HL-60/S4 treated with phorbol 12-myristate 13-acetate at 8.2 ng/mL for 4 days and 3 days (cell line): ENCODE results near the gene TSNAXIP1.
"Not testable (repeated sequence)": the region's sequence is repeated elsewhere in the genome, so short reads cannot be mapped to it uniquely, and the experiment has no call there.

Source experiments
- in situ Hi-C: fragments of 300-500 bp; cut with MboI; formaldehyde crosslinking; loops from 2 replicates; pipeline ENCODE4 v1.15.0; 2022; ENCODE audit warnings: low sequenced_read_pairs

TSNAXIP1 gene

DNA sequence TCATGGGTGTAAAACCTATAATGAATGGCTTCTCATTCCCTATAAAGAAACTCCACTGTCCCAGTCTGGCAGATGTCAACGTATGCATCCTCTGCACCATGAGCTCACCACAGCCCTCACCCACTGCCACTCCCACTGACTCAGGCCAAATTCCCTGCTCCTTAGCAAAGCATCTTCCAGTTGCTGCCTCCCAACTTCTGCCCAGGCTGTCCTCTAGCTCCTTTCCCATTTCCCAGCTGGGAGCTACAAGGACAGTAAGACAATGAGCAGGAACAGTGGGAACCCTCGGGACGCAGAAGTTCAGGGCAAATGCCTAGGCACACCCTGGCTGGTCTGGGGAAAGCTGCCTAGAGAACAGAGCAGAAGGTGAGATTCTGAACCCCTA, 26.3 kb downstream of the TSNAXIP1 start:
- in situ Hi-C loops, result no loop called here

DNA sequence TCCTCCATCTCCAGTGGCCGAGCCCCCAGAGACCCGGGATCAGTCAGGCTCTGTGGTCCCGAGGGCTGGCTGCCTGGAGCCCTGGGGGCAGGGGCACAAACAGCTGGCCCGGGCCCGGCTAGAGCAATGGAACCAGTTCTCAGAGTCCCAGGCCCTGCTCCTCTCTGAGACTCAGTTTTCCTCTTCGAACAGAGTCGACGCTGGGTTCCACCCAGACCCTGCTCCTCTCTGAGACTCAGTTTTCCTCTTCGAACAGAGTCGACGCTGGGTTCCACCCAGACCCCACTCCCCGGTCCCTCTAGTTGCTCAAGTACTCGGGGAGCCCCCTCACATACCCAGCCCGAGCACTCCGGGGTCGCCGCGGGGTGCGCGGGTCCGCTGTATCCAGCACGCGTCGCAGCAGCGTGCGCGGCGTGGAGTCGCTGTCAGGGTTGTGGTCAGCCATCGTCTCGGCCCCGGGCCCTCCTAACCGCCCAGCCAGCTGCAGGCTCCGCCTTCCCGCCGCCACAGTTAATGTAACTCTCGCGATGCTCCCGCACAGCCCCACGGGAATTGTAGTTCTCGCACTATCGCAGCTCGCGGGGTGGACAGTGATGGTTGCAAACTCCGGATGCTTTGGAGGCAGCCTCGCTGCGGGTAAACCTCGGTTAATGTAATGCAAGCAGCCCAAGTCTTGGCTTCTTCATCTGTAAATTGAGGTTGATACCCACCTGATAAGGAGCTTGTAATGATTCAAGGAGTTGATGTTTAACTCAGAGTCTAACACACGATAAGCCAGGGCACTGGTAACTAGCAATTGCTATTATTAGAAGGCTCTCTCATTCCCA, 26.9 kb downstream of the TSNAXIP1 start:
- in situ Hi-C loops, result no loop called here

DNA sequence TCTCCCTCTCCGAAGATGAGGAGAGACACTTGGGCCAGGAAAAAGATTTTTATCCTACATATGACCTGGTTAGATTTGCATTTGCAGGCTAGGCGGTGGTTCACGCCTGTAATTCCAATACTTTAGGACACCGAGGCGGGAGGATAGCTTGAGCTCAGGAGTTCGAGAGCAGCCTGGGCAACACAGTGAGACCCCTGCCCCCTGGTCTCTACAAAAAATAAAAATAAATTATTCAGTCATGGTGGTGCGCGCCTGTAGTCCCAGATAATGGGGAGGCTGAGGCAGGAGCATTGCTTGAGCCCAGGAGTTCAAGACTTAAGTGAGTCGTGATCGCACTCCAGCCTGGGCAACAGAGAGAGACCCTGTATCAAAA, 27.5 kb downstream of the TSNAXIP1 start:
- in situ Hi-C loops, result no loop called here

DNA sequence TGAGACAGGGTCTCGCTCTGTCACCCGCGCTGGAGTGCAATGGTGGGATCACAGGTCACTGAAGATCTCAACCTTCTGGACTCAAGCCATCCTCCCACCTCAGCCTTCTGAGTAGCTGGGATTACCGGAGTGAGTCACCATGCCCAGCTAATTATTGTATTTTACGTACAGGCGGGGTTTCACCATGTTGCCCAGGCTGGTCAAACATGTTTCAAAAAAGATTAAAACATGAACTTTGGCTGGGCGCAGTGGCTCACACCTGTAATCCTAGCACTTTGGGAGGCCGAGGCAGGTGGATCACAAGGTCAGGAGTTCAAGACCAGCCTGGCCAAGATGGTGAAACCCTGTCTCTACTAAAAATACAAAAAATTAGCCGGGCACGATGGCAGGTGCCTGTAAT, 30.5 kb downstream of the TSNAXIP1 start:
- in situ Hi-C loops, result not testable (repeated sequence)

DNA sequence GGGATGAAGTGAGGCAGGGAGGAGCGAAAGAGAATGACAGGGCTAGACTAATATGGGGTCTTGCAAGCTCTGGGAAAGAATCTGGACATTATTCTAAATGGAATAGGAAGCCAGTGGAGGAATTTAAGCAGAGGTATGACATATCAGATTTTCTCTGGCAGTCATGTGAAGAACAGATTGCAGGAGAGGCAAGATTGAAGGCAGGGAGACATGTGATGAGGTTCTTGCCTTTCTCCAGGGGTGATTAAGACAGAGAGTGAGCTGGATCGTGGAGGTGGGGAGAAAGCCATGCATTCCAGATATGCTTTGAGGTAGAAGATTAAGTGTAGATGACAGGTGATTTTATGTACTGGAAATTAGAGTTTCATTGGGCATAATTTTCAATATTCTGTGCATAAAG, 31.1 kb downstream of the TSNAXIP1 start:
- in situ Hi-C loops, result no loop called here

DNA sequence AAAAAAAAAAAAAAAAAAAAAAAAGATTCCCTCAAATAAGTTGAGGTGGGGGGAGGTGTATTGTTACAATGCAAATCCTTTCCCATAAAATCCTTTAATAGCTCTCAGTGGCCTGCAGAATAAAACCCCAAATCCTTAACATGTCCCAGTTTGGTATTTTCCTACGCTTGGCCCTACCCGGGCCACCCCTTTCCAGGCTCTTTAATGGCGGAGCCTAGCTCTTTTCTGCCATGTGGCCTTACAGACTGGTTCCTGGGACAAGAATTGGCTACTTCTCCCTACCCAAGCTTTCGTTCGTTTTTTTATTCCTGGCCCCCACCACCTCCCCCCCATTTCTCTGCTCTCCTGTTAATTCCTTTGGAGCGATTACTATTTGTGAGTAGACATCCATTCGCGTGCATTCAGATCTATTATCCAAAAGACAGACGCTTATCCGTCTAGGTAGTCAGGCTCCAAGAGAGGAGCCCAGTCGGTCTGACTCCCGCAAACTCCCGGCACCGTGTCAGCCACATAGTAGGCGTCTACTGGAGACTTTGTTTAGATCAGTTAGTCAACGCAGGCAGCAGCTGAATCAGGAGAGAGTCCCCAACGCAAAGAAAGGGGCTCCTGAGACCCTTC, 34.6 kb downstream of the TSNAXIP1 start:
- in situ Hi-C loops, result no loop called here

DNA sequence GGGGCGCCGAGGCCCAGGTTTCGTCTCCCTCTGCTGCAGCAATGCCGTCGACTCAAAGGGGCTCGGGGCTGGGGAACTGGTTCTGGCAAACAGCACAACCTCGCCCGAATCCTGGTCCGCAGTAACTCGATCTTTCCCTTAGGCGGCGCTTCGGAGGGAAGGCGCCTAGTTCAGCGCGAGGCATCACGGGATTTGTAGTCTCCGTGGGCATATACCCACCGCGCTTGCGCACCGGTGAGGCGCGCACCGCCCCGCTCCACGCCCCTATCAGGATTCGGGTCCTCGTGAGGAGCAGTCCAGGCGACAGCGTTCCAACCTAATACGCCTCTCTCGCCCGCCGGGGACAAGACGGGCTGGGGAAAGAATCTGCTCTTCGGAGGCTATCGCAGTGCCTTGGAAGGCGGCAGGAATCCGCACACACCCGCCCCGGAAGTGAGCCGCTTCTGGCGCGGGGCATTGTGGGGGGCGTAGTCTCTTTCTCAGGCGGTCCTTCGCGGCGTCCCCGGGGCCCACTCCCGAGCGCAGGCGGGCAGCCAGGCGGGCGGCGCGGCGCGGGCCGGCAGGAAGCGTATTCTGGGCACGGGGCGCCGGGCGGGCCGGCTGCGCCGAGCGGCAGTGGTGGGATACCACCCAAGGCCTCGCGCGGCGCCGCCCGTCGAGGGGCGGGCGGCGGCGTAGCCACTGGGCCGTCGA, 35.3 kb downstream of the TSNAXIP1 start, which contains the start of gene THAP11:
Gene THAP11, plus strand, starts transcription at position 505 of the 693 bp plus-strand sequence. CDS start 235 bp downstream, outside the sequence.
- in situ Hi-C loops, result no loop called here

DNA sequence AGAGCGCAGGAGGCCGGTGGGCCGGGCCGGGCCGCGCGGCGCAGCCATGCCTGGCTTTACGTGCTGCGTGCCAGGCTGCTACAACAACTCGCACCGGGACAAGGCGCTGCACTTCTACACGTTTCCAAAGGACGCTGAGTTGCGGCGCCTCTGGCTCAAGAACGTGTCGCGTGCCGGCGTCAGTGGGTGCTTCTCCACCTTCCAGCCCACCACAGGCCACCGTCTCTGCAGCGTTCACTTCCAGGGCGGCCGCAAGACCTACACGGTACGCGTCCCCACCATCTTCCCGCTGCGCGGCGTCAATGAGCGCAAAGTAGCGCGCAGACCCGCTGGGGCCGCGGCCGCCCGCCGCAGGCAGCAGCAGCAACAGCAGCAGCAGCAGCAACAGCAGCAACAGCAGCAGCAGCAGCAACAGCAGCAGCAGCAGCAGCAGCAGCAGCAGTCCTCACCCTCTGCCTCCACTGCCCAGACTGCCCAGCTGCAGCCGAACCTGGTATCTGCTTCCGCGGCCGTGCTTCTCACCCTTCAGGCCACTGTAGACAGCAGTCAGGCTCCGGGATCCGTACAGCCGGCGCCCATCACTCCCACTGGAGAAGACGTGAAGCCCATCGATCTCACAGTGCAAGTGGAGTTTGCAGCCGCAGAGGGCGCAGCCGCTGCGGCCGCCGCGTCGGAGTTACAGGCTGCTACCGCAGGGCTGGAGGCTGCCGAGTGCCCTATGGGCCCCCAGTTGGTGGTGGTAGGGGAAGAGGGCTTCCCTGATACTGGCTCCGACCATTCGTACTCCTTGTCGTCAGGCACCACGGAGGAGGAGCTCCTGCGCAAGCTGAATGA, 36.0 kb downstream of the TSNAXIP1 start:
- in situ Hi-C loops, result no loop called here

DNA sequence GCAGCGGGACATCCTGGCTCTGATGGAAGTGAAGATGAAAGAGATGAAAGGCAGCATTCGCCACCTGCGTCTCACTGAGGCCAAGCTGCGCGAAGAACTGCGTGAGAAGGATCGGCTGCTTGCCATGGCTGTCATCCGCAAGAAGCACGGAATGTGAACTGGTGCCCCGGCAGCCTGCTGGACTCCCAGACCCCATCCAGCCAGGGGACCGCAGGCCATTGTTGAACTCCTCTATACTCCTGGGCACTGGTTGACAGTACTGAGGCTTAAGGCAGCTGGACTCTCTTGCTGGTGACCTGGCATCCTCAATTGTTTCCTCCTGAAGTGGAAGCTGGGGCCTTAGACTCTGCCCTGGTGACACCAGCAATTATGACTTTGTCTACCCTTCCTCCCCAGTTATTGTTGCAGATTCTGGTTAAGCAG, 36.7 kb downstream of the TSNAXIP1 start:
- in situ Hi-C loops, result no loop called here

DNA sequence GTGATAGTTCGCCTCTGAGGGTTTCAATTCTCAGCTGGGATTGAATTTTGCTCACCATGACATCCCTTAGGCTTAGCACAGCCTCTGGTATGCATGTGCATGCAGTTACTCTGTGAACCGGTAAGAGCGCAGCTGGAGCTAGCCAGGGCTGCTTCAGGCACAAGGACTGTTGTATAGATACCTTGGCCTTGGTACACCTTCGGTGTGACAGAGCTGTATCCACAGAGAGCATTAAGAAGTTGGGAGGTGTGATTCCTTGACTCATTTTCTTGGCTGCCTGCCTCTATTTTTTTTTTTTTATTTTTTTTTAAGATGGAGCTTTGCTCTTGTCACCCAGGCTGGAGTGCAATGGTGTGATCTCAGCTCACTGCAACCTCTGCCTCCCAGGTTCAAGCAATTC, 37.8 kb downstream of the TSNAXIP1 start:
- in situ Hi-C loops, result no loop called here

DNA sequence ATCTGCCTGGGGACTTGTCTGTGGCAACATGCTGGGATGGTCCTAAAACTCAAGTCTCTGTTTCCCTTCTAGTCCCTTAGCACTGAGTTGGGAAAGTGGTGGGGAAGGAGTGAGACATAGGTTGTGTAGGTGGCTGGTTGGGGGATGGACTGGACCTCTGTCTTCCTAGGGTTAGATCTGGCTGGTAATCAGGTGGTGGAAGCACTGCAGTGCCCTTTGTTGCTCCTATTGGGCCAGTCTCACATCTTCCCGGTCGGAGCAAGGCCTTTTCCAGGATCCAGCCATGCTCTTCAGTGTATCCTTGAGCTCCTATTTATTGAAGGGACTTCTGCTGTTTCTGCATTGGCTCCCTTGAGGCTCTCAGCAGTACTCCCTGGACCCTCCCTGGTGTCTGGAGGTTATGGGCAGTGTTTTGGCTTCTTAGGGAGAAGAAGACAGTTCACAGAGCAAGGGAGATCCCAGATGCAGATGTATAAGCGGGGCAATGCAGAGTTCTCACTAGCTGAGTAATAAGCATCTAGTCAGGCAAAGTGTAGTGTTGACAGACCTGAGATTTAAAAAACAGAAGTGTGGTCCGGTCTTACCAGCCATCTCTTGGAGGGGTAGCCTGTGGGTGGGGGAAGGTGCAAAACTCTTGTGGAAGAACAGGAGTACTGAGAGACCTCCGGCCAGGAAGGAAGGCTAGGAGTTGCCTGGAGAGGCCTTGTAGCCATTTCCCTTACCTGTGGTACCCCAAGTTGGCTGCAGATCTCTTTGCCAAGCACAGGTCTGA, 38.8 kb downstream of the TSNAXIP1 start:
- in situ Hi-C loops, result no loop called here

DNA sequence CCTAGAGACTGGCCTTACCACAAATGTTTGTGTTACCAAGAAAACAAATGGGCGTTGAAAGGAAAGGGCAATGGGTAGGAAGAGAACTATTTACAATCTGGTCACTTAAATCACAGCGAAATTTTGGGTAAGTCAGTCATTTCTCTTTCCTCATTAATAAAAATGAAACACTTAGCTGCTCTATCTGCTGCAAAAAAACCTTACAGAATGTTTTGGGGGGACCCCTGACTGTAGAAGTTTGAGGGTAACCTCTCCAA, 39.3 kb downstream of the TSNAXIP1 start:
- in situ Hi-C loops, result no loop called here

DNA sequence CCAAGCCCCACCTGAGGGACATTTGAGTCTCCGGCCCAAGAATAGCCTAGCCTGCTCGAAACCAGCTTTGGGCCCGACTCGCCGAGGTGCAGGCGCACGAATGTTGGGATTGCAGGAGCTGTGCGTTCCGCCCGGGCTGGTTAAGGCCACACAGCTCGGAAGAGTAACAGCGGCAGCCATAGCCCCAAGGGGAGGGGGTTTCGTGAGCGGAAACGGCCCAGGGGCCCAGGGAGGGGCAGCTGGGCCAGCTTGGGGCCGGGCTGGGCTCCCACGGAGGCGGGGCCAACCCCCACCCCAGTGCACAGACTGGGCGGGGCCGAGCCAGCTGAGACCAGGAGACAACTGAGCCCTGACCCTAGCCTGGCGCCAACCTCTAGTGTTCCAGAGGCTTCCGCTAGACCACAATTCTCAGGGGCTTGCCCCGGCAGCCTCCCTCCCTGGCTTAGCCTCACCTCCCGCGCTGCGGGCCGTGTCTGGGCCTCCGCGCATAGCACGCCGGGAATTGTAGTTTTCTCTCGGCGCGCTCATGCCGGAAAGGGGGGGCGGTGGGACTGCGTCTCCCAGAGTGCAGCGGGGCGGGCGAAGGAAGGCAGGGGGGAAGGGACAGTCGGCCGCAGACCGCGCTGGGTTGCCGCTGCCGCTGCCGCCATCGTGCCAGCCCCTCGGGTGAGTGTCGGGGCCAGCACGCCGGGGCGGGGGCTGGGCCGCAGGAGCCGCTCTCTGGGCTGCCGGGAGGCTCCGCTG, 39.8 kb downstream of the TSNAXIP1 start, which contains the start of gene NUTF2:
Gene NUTF2, plus strand, starts transcription at position 614 of the 744 bp plus-strand sequence. CDS start 18,198 bp downstream, outside the sequence.
- in situ Hi-C loops, result no loop called here

DNA sequence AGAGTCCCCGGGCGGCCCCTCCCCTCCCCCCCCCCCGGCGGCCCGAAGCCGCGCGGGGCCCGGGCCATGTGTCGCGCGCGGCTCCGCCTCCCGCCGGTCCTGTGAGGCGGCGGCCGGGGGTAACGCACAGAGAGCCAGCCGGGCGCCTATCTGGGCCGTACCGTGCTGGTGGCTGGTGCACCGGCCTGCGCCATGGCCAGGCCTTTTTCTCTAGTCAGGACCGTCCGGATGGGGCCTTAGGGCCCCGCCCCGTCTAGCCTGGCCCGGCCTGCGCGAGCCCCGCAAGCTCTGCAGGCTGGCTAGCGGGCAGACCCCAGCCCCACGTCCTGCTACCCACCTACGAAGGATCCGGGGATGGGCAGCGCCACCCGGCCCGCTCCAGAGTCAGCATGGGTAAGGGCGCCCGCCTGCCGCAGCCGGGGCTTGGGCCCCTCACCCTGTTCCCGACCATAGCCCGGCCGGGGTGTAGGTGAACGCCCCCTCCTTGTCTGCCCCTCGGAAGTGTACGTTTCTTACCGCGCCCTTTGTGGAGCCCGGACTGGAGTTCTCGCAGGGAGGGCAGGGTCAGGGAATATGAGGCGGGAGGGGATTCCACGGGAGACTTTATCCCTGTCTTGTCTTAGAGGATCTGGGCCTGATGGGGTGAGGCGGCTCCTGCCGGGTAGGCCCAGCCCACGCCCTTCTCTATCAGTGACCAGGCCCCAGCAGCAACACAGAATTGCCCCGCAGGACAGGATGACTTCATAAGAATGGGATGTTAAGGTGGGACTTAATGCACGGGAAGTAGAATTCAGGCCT, 40.6 kb downstream of the TSNAXIP1 start, which contains the start of gene CENPT:
Gene CENPT, minus strand, starts transcription at position 630 of the 798 bp plus-strand sequence. CDS start 13,834 bp downstream, outside the sequence.
- in situ Hi-C loops, result no loop called here

DNA sequence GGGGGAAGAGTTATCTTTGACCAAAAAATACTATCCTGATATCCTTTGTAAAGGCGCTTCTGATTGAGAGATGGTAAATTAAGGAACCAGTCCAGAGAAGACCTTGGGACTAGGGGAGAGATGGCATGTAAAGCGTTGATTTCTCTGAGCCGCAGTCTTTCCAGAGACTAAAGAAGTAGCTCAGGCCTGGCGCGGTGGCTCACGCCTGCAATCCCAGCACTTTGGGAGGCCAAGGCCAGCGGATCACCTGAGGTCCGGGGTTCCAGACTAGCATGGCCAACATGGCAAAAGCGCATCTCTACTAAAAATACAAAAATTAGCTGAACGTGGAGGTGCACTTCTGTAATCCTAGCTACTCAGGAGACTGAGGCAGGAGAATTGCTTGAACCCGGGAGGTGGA, 41.4 kb downstream of the TSNAXIP1 start:
- in situ Hi-C loops, result no loop called here

DNA sequence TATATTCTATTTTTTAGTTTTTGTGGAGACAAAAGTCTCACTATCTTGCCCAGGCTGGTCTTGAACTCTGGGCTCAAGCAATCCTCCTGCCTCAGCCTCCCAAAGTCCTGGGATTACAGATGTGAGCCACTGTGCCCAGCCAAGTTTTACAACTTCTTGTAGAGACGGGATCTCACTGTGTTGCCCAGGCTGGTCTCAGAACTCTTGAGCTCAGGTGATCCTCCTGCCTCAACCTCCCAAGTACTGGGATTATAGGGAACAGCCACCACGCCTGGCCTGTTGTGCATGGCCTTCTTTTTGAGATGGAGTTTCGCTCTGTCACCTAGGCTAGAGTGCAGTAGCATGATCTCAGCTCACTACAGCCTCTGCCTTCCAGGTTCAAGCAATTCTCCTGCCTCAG, 47.0 kb downstream of the TSNAXIP1 start:
- in situ Hi-C loops, result no loop called here

DNA sequence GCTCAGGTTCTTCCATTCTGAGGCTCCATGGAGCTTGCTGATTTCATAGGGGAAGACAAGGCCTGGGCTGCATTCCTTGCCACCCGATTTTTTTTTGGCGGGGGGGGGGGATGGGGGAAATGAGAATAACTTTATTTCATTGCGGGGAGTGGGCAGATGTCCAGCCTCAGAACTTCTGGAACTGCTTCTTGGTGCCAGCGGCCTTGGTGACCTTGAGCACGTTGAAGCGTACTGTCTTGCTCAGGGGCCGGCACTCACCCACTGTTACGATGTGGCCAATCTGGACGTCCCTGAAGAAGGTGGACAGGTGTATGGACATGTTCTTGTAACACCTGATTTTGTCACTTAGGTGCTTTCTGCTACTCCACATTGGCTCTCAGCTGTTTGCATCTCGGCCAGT, 49.1 kb downstream of the TSNAXIP1 start:
- in situ Hi-C loops, result no loop called here

DNA sequence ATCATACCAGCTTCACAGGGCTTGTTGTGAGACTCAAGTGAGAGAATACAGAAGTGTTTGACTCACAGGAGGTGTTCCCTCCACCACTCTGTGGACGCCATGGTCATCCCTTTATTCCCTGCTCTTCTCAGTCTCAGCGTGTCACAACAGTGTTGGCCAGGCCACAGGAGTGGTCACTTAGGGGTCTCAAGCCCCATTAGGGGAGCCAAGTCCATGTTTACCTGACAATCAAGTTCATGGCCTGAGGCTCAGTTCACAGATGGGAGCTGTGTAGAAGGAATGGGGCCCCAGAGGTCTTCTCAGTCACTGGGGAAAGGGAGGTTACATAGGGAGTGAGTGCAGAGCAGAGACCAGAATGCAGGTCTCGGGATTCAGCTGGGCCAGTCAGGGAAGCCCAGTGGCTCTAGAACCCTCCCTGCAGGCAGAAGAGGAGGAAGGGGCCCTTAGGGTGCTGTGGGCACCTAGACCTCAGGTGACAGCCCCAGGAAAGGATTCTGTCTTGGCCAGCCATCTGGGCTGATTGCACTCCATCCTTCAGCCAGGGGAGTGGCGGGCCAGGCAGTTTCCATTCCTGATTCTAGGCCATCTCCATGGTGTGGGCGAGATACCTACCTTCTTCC, 50.3 kb downstream of the TSNAXIP1 start:
- in situ Hi-C loops, result no loop called here
